ENCODE data around the gene CD82. TPM values are rescaled to one million over a fixed set of nuclear protein-coding genes. Genes with fewer than 3 reads are reported as not detected.

CD82 gene
- total RNA-seq, 1 experiment from 2014 or later = 32.6 TPM

DNA sequence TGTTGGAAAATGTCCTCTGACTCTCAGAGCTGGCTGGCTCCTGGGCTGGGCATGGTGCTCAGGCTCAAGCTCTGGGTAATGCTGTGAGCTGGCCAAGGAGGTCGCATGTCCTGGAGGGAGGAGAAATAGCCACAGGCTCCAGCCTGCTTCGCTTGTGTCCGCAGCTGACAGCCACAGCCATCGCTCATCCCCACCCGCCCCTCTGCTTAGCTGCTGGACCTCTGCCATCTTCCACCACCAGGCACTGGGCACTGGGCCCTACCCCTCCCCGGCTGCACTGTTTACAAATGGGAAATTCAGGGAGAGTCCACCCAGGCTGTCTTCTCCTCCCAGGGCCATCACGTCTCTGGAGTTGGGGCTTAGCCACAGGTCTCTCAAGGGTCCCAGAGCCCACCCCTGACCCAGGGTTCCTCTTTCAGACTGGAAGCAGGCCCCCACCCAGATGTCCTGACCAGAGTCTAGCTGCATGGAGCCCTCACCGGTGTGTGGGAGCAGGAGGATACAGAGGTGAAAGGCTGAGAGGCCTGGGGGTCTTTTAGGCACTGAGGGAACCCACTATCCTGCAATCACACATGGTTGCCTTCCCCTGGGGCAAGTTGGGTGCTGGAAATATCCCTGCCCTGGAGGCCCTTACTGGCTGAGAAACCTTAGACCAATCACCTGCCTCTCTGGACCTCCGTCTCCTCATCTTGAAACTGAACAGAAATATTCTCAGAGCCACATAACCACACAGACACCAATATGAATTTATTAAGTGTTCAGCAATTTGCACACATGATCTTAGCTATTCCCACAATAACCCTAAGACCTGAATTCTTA, 62.7 kb downstream of the CD82 start:
- CTCF ChIA-PET = interaction anchor here (0.5 to 0.6 kb wide), 2 partner anchors 105 to 444 kb away, joined by 3 to 7 read pairs; no protein-coding TSS in a partner anchor
- Mint-ChIP-seq H3K36me3 (ENCODE audit: insufficient read depth, unreplicated experiment) (no peaks in the 10 kb centered on the region), H3K4me1 (ENCODE audit: low read depth, unreplicated experiment) (no peaks in the 10 kb centered on the region), H3K4me3 (ENCODE audit: low read depth, unreplicated experiment) (no peak overlapping the region), H3K9me3 (ENCODE audit: low read depth, unreplicated experiment) (no peaks in the 10 kb centered on the region), H3K27ac (ENCODE audit: unreplicated experiment) (no peak overlapping the region), H3K27me3 (ENCODE audit: unreplicated experiment) (peaks cover 84% of the 10 kb centered on the region)
- intact Hi-C loops (cut with micrococcal nuclease; ENCODE audit: unreplicated experiment) = loop anchor here (5.0 kb wide), 1 partner anchor 99 kb away; the partner anchor contains the start of gene TSPAN18
- TF ChIP-seq, protein P1, sequence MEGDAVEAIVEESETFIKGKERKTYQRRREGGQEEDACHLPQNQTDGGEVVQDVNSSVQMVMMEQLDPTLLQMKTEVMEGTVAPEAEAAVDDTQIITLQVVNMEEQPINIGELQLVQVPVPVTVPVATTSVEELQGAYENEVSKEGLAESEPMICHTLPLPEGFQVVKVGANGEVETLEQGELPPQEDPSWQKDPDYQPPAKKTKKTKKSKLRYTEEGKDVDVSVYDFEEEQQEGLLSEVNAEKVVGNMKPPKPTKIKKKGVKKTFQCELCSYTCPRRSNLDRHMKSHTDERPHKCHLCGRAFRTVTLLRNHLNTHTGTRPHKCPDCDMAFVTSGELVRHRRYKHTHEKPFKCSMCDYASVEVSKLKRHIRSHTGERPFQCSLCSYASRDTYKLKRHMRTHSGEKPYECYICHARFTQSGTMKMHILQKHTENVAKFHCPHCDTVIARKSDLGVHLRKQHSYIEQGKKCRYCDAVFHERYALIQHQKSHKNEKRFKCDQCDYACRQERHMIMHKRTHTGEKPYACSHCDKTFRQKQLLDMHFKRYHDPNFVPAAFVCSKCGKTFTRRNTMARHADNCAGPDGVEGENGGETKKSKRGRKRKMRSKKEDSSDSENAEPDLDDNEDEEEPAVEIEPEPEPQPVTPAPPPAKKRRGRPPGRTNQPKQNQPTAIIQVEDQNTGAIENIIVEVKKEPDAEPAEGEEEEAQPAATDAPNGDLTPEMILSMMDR (IDR thresholded peaks at IDR 0.05; ENCODE audit: unreplicated experiment) = no peak
- no TSS peak for BruUV-seq (replicated peaks)
- no peak for DNase-seq

- DNase-seq = no peak
- H3K36me3 Mint-ChIP-seq (ENCODE audit: insufficient read depth, unreplicated experiment) = no peaks in the 10 kb centered on the region
- TF ChIP-seq, protein P1 (IDR thresholded peaks at IDR 0.05; ENCODE audit: unreplicated experiment) = no peak
- H3K4me3 Mint-ChIP-seq (ENCODE audit: low read depth, unreplicated experiment) = no peak overlapping the region
- CTCF ChIA-PET = no interaction called here
- H3K9me3 Mint-ChIP-seq (ENCODE audit: low read depth, unreplicated experiment) = no peaks in the 10 kb centered on the region
- no peaks in the 10 kb centered on the region for H3K4me1 Mint-ChIP-seq (ENCODE audit: low read depth, unreplicated experiment)
- H3K27ac Mint-ChIP-seq (ENCODE audit: unreplicated experiment) = no peak overlapping the region
- intact Hi-C loops (cut with micrococcal nuclease; ENCODE audit: unreplicated experiment) = loop anchor here (5.0 kb wide), 1 partner anchor 98 kb away; the partner anchor contains the start of gene TSPAN18
- peaks cover 80% of the 10 kb centered on the region for H3K27me3 Mint-ChIP-seq (ENCODE audit: unreplicated experiment)
- no TSS peak for BruUV-seq (replicated peaks)
Measured at GRCh38 chr11:44628730-44629700, 63.6 kb downstream of the CD82 start.

DNA sequence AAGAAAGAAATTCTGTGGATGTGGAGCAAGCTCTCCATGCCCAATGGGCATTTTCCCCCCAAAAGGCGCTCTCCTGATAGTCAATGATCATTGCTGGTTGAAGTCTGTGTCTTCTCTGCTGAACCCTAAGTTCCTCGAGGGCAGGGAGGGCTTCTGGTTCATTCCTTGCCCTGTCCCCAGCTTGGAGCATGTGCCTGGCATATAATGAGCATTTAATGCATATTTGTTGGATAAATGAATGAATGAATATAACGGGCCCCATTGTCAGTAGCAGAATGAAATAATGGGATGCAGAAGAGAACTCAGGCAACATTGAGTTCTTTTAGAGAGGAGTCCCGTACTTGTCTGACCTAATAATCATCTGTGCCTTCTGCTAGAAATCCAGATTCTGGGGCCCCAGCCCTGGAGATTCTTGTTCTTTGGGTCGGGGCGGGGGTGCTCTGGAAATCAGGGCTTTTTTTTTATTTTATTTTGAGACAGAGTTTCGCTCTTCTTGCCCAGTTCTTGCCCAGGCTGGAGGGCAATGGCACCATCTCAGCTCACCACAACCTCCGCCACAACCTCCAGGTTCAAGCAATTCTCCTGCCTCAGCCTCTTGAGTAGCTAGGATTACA, 64.4 kb downstream of the CD82 start:
- TF ChIP-seq, protein P1 (IDR thresholded peaks at IDR 0.05; ENCODE audit: unreplicated experiment) = no peak
- no peak for DNase-seq
- intact Hi-C loops (cut with micrococcal nuclease; ENCODE audit: unreplicated experiment) = loop anchor here (5.0 kb wide), 1 partner anchor 97 kb away; the partner anchor contains the start of gene TSPAN18
- Mint-ChIP-seq H3K9me3 (ENCODE audit: low read depth, unreplicated experiment) (no peaks in the 10 kb centered on the region), H3K36me3 (ENCODE audit: insufficient read depth, unreplicated experiment) (no peaks in the 10 kb centered on the region), H3K4me1 (ENCODE audit: low read depth, unreplicated experiment) (no peaks in the 10 kb centered on the region), H3K4me3 (ENCODE audit: low read depth, unreplicated experiment) (no peak overlapping the region), H3K27ac (ENCODE audit: unreplicated experiment) (no peak overlapping the region), H3K27me3 (ENCODE audit: unreplicated experiment) (peaks cover 80% of the 10 kb centered on the region)
- no TSS peak for BruUV-seq (replicated peaks)
- CTCF ChIA-PET = no interaction called here
